Measurements from ENCODE around the gene DDOST.

The DDOST gene

GRCh38 chr1:20658166-20658915 is 2.8 kb downstream of the DDOST start:
- DNase-seq = no peak

- DNase-seq = no peak
These were observed 4.1 kb downstream of the DDOST start for GRCh38 chr1:20657024-20657423.

- DNase-seq = no peak
These were observed 7.0 kb downstream of the DDOST start for GRCh38 chr1:20654104-20654690.

GRCh38 chr1:20652300-20652699 is 8.9 kb downstream of the DDOST start:
- no peak for DNase-seq

- no peak for DNase-seq
These were observed 12.2 kb downstream of the DDOST start for GRCh38 chr1:20648946-20649345.

GRCh38 chr1:20648438-20648837 is 12.7 kb downstream of the DDOST start:
- no peak for DNase-seq

- DNase-seq = no peak
These were observed 15.8 kb downstream of the DDOST start for GRCh38 chr1:20645414-20645813.

- no peak for DNase-seq
These were observed 16.8 kb downstream of the DDOST start for GRCh38 chr1:20644416-20644815.

- DNase-seq = no peak
These were observed 18.1 kb downstream of the DDOST start for GRCh38 chr1:20643080-20643479.

- no peak for DNase-seq
These were observed 19.2 kb downstream of the DDOST start for GRCh38 chr1:20641975-20642374.

- DNase-seq = peak; percentile 75 to 81 (median 78)
These were observed 21.0 kb downstream of the DDOST start for GRCh38 chr1:20640183-20640597.

- DNase-seq = no peak
These were observed 24.3 kb downstream of the DDOST start for GRCh38 chr1:20636785-20637347.

- DNase-seq = peak in 3 of 4 experiments; percentile 39 to 55 (median 44)
These were observed 26.5 kb downstream of the DDOST start for GRCh38 chr1:20634594-20635084.

- no peak for DNase-seq
These were observed 27.0 kb downstream of the DDOST start for GRCh38 chr1:20634065-20634593.

GRCh38 chr1:20633190-20634064 is 27.7 kb downstream of the DDOST start, which contains the start of gene PINK1:
TSS of gene PINK1 (plus strand) at chr1:20633458. CDS start at chr1:20633549, 91 bp downstream.
- peak; percentile 83 to 96 (median 92) for DNase-seq

GRCh38 chr1:20632386-20632785 is 28.8 kb downstream of the DDOST start:
- DNase-seq = no peak

- DNase-seq = no peak
These were observed 30.4 kb downstream of the DDOST start for GRCh38 chr1:20630729-20631128.

- no peak for DNase-seq
These were observed 34.6 kb downstream of the DDOST start for GRCh38 chr1:20626524-20626923.

- no peak for DNase-seq
These were observed 35.1 kb downstream of the DDOST start for GRCh38 chr1:20626098-20626427.

GRCh38 chr1:20625176-20626097 is 35.7 kb downstream of the DDOST start:
- DNase-seq = no peak

GRCh38 chr1:20624709-20625108 is 36.5 kb downstream of the DDOST start:
- no peak for DNase-seq

Data from suppressor macrophage (primary cell).